SK-N-SH (cell line): ENCODE measurements around the gene BEGAIN. TPM values are rescaled to one million over a fixed set of nuclear protein-coding genes. Genes with fewer than 3 reads are reported as not detected.

Experiments
- CTCF ChIA-PET: fragments of 300-600, 350-600 bp; formaldehyde crosslinking; extraction: SDS; loops from one replicate; lab custom pipeline; 2021; lab: Yijun Ruan, JAX
- POLR2A ChIA-PET: fragments of 350-600 bp; sonication (Branson Sonifier 250); formaldehyde crosslinking; extraction: SDS; loops from one replicate; lab custom pipeline; 2020; ENCODE audit warnings: antibody characterized with exemption, inconsistent platforms; lab: Yijun Ruan, JAX
- DNase-seq: peaks from one replicate; pipeline ENCODE4 v3.0.0; 2012
- H2AFZ ChIP-seq: fragments of 200-600 bp; sonication (generic); 2 replicates; pipeline ENCODE4 v1.8.1; 2016; ENCODE audit warnings: antibody characterized with exemption, mild to moderate bottlenecking, low read depth
- H3F3A ChIP-seq: fragments of 200-600 bp; sonication (generic); replicated peaks from 2 replicates; pipeline ENCODE3; 2016; ENCODE audit warnings: antibody characterized with exemption, mild to moderate bottlenecking; ENCODE audit not compliant: insufficient read depth
- H3K27ac ChIP-seq, 2 experiments: fragments of 200-500 bp in 1 of 2; fragments of 200-600 bp in 1 of 2; sonication (Bioruptor generic) in 1 of 2; sonication (generic), shearing (Covaris generic) in 1 of 2; 2 replicates each; pipeline versions ENCODE4 v1.5.1 to v1.6.1; 2014 to 2016; ENCODE audit warnings: low read depth in 2 of 2, inconsistent platforms in 1 of 2, low read length in 1 of 2, mild to moderate bottlenecking in 1 of 2, mixed read lengths in 1 of 2
- H3K27me3 ChIP-seq: fragments of 200-600 bp; sonication (generic), shearing (Covaris generic); 2 replicates; pipeline ENCODE4 v1.6.1; 2016; ENCODE audit warnings: mixed run types; ENCODE audit not compliant: insufficient read depth
- H3K36me3 ChIP-seq, 2 experiments: fragments of 200-500 bp in 1 of 2; fragments of 200-600 bp in 1 of 2; sonication (Bioruptor generic) in 1 of 2; sonication (generic) in 1 of 2; replicated peaks in 1 of 2; 2 replicates each; pipeline versions ENCODE3 to v1.5.1; 2014 to 2016; ENCODE audit warnings: low read length in 1 of 2, mild to moderate bottlenecking in 1 of 2; ENCODE audit not compliant: insufficient read depth in 2 of 2, control insufficient read depth in 1 of 2
- H3K4me1 ChIP-seq, 2 experiments: fragments of 200-500 bp in 1 of 2; fragments of 200-600 bp in 1 of 2; sonication (Bioruptor generic) in 1 of 2; sonication (generic), shearing (Covaris generic) in 1 of 2; 2 replicates each; pipeline versions ENCODE4 v1.5.1 to v1.6.1; 2014 to 2016; ENCODE audit warnings: low read depth in 1 of 2, low read length in 1 of 2, mixed run types in 1 of 2; ENCODE audit not compliant: insufficient read depth in 2 of 2, control insufficient read depth in 1 of 2
- H3K4me2 ChIP-seq: fragments of 200-600 bp; sonication (generic), shearing (Covaris generic); 2 replicates; pipeline ENCODE4 v1.6.1; 2017; ENCODE audit warnings: mixed run types
- H3K4me3 ChIP-seq, 2 experiments: fragments of 200-500 bp in 1 of 2; fragments of 200-600 bp in 1 of 2; sonication (Bioruptor generic) in 1 of 2; sonication (generic), shearing (Covaris generic) in 1 of 2; 2 replicates each; pipeline versions ENCODE4 v1.5.1 to v1.8.1; 2014 to 2016; ENCODE audit warnings: low read depth in 2 of 2, inconsistent platforms in 1 of 2, low read length in 1 of 2, mild to moderate bottlenecking in 1 of 2, mixed read lengths in 1 of 2, moderate library complexity in 1 of 2
- H3K79me2 ChIP-seq: fragments of 200-600 bp; sonication (generic); 2 replicates; pipeline ENCODE4 v1.8.1; 2017; ENCODE audit warnings: mild to moderate bottlenecking; ENCODE audit not compliant: insufficient read depth
- H3K9ac ChIP-seq: fragments of 200-600 bp; sonication (generic); 2 replicates; pipeline ENCODE4 v1.6.1; 2017; ENCODE audit warnings: mixed run types
- H3K9me2 ChIP-seq: fragments of 200-600 bp; sonication (generic); 2 replicates; pipeline ENCODE4 v1.6.1; 2017; ENCODE audit warnings: mixed run types
- H3K9me3 ChIP-seq: fragments of 200-600 bp; sonication (generic); 2 replicates; pipeline ENCODE4 v1.6.1; 2017; ENCODE audit warnings: mixed run types, mild to moderate bottlenecking, moderate library complexity
- H4K20me1 ChIP-seq: fragments of 200-600 bp; sonication (generic); 2 replicates; pipeline ENCODE4 v1.6.1; 2017; ENCODE audit warnings: mild to moderate bottlenecking, mixed run types; ENCODE audit not compliant: insufficient read depth
- FOSL2 ChIP-seq: IDR thresholded peaks from 2 replicates; pipeline ENCODE4 v1.4.0; 2012; ENCODE audit warnings: low read depth, mild to moderate bottlenecking, moderate library complexity, borderline replicate concordance
- FOXJ3 ChIP-seq: sonication (generic); formaldehyde crosslinking; IDR thresholded peaks from 2 replicates; pipeline ENCODE4 v1.5.1; 2020; ENCODE audit warnings: mild to moderate bottlenecking, missing genetic modification reagents
- MEF2A ChIP-seq: IDR thresholded peaks from 2 replicates; pipeline ENCODE4 v1.4.0; 2012; ENCODE audit warnings: low read depth, borderline replicate concordance
- POLR2AphosphoS5 ChIP-seq: IDR thresholded peaks from 2 replicates; pipeline ENCODE4 v1.6.1; 2012; ENCODE audit warnings: low read depth, low read length
- RCOR1 ChIP-seq: fragments of 150-350 bp; IDR thresholded peaks from 2 replicates; pipeline ENCODE4 v1.6.1; 2017; ENCODE audit warnings: antibody characterized with exemption, low read length
- RFX5 ChIP-seq: IDR thresholded peaks from 2 replicates; pipeline ENCODE4 v1.6.1; 2012; ENCODE audit warnings: mild to moderate bottlenecking, improper control_type of control experiment, low read length
- RXRA ChIP-seq: IDR thresholded peaks from 2 replicates; pipeline ENCODE4 v1.4.0; 2012; ENCODE audit warnings: low read depth, mild to moderate bottlenecking, borderline replicate concordance
- SIN3A ChIP-seq: IDR thresholded peaks from 2 replicates; pipeline ENCODE4 v1.6.1; 2012; ENCODE audit warnings: low read depth, mild to moderate bottlenecking, low read length, moderate library complexity, borderline replicate concordance
- USF1 ChIP-seq: IDR thresholded peaks from 2 replicates; pipeline ENCODE4 v1.4.0; 2012; ENCODE audit warnings: low read depth, borderline replicate concordance
- YY1 ChIP-seq: IDR thresholded peaks from 2 replicates; pipeline ENCODE4 v1.4.0; 2012; ENCODE audit warnings: low read depth, mild to moderate bottlenecking
- WGBS: methylation state at CpG from one replicate; pipeline ENCODE4 v1.1.6; 2017; ENCODE audit warnings: low lambda C conversion rate; 5-methylcytosine and 5-hydroxymethylcytosine counted together
- polyA plus RNA-seq, 3 experiments: library from polyadenylated mRNA; depleted of rRNA; stranded (reverse); fragments of >200 nt; gene quantifications; 2 replicates each; pipeline ENCODE4 v1.2.3, GENCODE V29; 2012
- TF ChIP-seq, protein P1 (sequence below): fragments of 150-350 bp; IDR thresholded peaks from 2 replicates; pipeline ENCODE4 v1.6.1; 2017; ENCODE audit warnings: antibody characterized with exemption, low read length, low read depth, borderline replicate concordance
- TF ChIP-seq, protein P2 (sequence below): fragments of 200-600 bp; sonication (generic); IDR thresholded peaks from 2 replicates; pipeline ENCODE4 v1.6.1; 2017; ENCODE audit warnings: antibody characterized with exemption, mild to moderate bottlenecking, moderate library complexity

Gene BEGAIN
- polyA plus RNA-seq, 1 of the 3 experiments (the other 2 are of a cell fraction): 4.2 TPM

DNA sequence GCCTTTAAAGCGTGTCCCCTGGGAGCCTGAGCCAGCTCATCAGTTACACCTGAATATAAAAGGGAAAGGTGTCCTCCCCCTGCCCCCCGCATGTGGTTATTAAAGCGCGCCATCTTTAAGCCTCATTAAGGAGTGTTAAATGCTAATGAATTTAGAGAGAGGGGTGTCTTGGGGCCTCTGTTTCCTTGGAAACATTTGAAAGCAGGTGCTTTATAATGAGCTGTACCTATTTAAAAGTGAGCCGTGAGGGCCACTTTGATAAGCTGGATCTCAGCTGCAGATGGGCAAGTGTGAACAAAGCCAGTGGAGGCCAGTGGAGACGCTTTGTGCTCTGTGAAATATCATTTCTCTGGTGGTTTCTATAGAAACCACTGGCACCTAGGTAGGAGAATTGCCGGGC, 84.0 kb downstream of the BEGAIN start:
- ChIA-PET CTCF (interaction anchor here (1.0 to 3.2 kb wide), 3 partner anchors 12 to 118 kb away, joined by 3 to 12 read pairs (median 3); no protein-coding TSS in a partner anchor), POLR2A (no interaction called here)
- DNase-seq: no peak
- TF ChIP-seq USF1: no peak
- Histone ChIP-seq H3K27ac (no peak overlapping the region), H3K36me3 (peaks cover 0 to 6% of the 10 kb centered on the region in 2 experiments), H3K9me2 (no peaks in the 10 kb centered on the region), H2AFZ (no peak overlapping the region), H3K9ac (no peak overlapping the region), H3K79me2 (no peaks in the 10 kb centered on the region), H3K4me1 (peaks cover 0 to 16% of the 10 kb centered on the region in 2 experiments; a peak in 1 of 4 replicates), H4K20me1 (no peaks in the 10 kb centered on the region), H3F3A (peaks cover 9% of the 10 kb centered on the region), H3K4me3 (no peak overlapping the region), H3K9me3 (no peaks in the 10 kb centered on the region), H3K27me3 (no peaks in the 10 kb centered on the region), H3K4me2 (no peak overlapping the region)
- WGBS: 94% methylated on average over 7 of the region's 7 CpGs

DNA sequence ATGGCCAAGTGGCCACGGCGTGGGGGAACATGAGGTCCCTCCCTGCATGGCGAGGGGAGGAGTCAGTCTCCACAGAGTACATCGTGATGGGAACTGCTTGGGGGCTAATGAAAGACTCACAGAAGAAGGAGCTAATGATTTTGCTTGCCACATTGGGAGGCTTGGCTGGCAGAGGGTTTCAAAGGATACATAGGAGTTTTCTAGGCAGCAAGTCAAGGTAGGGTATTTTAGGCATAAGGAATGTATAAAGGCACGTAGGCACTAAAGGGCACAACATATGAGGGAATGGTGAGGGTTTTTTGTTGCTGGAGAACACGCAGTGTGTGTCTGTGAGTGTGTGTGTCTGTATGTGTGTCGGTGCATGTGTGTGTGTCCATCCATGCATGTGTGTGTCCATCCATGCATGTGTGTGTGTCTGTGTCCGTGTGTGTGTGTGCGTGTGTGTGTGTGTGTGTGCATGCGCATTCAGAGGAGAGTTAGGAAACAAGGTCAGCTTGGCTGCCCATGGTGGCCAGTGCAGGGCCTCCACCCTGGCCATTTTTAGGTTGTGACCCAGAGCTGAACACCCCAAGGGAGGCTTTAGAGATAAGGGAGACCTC, 84.5 kb downstream of the BEGAIN start:
- H3K9ac ChIP-seq: no peak overlapping the region

More for the DNA sequence above, 84.5 kb downstream of the BEGAIN start:
- Histone ChIP-seq H3K9me3 (no peaks in the 10 kb centered on the region), H3K4me2 (no peak overlapping the region), H3F3A (peaks cover 5% of the 10 kb centered on the region), H3K36me3 (peaks cover 0 to 6% of the 10 kb centered on the region in 2 experiments), H2AFZ (no peak overlapping the region), H3K4me1 (peaks cover 0 to 22% of the 10 kb centered on the region in 2 experiments; a peak in 1 of 4 replicates), H4K20me1 (no peaks in the 10 kb centered on the region), H3K4me3 (no peak overlapping the region), H3K9me2 (no peaks in the 10 kb centered on the region), H3K27ac (no peak overlapping the region), H3K79me2 (0 out of 2 replicates have a peak, but pooled peaks cover 1% of the 10 kb centered on the region), H3K27me3 (no peaks in the 10 kb centered on the region)
- no peak for DNase-seq
- POLR2A ChIA-PET: interaction anchor here (0.8 kb wide), 1 partner anchor 1128 kb away, joined by 3 read pairs; no protein-coding TSS in a partner anchor
- 86% methylated on average over 10 of the region's 10 CpGs for WGBS
- CTCF ChIA-PET: interaction anchor here (1.0 to 3.2 kb wide), 4 partner anchors 11 to 117 kb away, joined by 3 to 12 read pairs (median 4); no protein-coding TSS in a partner anchor
- TF ChIP-seq, protein P1, sequence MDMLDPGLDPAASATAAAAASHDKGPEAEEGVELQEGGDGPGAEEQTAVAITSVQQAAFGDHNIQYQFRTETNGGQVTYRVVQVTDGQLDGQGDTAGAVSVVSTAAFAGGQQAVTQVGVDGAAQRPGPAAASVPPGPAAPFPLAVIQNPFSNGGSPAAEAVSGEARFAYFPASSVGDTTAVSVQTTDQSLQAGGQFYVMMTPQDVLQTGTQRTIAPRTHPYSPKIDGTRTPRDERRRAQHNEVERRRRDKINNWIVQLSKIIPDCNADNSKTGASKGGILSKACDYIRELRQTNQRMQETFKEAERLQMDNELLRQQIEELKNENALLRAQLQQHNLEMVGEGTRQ: no peak
- TF ChIP-seq USF1 (no peak), YY1 (no peak), SIN3A (no peak), MEF2A (no peak), POLR2AphosphoS5 (no peak), RCOR1 (no peak), RXRA (no peak), FOSL2 (no peak), FOXJ3 (CRISPR knock-in tag) (no peak), RFX5 (no peak)
- TF ChIP-seq, protein P2, sequence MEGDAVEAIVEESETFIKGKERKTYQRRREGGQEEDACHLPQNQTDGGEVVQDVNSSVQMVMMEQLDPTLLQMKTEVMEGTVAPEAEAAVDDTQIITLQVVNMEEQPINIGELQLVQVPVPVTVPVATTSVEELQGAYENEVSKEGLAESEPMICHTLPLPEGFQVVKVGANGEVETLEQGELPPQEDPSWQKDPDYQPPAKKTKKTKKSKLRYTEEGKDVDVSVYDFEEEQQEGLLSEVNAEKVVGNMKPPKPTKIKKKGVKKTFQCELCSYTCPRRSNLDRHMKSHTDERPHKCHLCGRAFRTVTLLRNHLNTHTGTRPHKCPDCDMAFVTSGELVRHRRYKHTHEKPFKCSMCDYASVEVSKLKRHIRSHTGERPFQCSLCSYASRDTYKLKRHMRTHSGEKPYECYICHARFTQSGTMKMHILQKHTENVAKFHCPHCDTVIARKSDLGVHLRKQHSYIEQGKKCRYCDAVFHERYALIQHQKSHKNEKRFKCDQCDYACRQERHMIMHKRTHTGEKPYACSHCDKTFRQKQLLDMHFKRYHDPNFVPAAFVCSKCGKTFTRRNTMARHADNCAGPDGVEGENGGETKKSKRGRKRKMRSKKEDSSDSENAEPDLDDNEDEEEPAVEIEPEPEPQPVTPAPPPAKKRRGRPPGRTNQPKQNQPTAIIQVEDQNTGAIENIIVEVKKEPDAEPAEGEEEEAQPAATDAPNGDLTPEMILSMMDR: no peak
